Spleen (tissue), 11 donors: ENCODE measurements around the gene SLC41A3. TPM values are rescaled to one million over a fixed set of nuclear protein-coding genes. Genes with fewer than 3 reads are reported as not detected.

Source experiments
- DNase-seq: peaks from one replicate; pipeline ENCODE4 v3.0.0-alpha.2; 2020
- H3K27ac ChIP-seq, 8 donors: fragments of 200-600 bp; sonication (generic) in 7 of 8; 1 replicate in 4 of 8; 2 replicates in 4 of 8; pipeline versions ENCODE4 v1.5.0 to v1.8.0; 2016 to 2021; ENCODE audit warnings: inconsistent platforms in 4 of 8, mild to moderate bottlenecking in 4 of 8, moderate library complexity in 1 of 8
- H3K27me3 ChIP-seq, 7 donors: fragments of 200-600 bp; sonication (generic) in 6 of 7; replicated peaks in 1 of 7; 1 replicate in 4 of 7; 2 replicates in 3 of 7; pipeline versions ENCODE4 v1.5.0 to v1.8.0; 2016 to 2021; ENCODE audit warnings: inconsistent platforms in 3 of 7, mild to moderate bottlenecking in 1 of 7
- H3K36me3 ChIP-seq, 6 donors: fragments of 200-600 bp; sonication (generic) in 5 of 6; 1 replicate in 4 of 6; 2 replicates in 2 of 6; pipeline versions ENCODE4 v1.5.0 to v1.8.0; 2016 to 2021; ENCODE audit warnings: inconsistent platforms in 2 of 6
- H3K4me1 ChIP-seq, 6 donors: fragments of 200-600 bp; sonication (generic) in 5 of 6; 1 replicate in 3 of 6; 2 replicates in 3 of 6; pipeline versions ENCODE4 v1.5.0 to v1.8.0; 2016 to 2021; ENCODE audit warnings: inconsistent platforms in 3 of 6
- H3K4me3 ChIP-seq, 8 donors: fragments of 200-600 bp; sonication (generic) in 7 of 8; 1 replicate in 4 of 8; 2 replicates in 4 of 8; pipeline versions ENCODE4 v1.5.0 to v1.8.0; 2016 to 2021; ENCODE audit warnings: inconsistent platforms in 4 of 8, mild to moderate bottlenecking in 4 of 8, moderate library complexity in 2 of 8
- H3K9me3 ChIP-seq, 8 donors: fragments of 200-600 bp; sonication (generic) in 7 of 8; 1 replicate in 4 of 8; 2 replicates in 4 of 8; pipeline versions ENCODE4 v1.5.0 to v1.8.0; 2016 to 2021; ENCODE audit warnings: inconsistent platforms in 4 of 8
- POLR2A ChIP-seq, 3 donors: fragments of 450-650 bp; IDR thresholded peaks; one replicate each; pipeline ENCODE4 v1.5.1; 2017; ENCODE audit warnings: antibody characterized with exemption in 3 of 3, mild to moderate bottlenecking in 1 of 3
- POLR2AphosphoS5 ChIP-seq, 3 donors: sonication (generic); formaldehyde crosslinking; IDR thresholded peaks; one replicate each; pipeline ENCODE4 v1.5.1; 2017; ENCODE audit warnings: antibody characterized with exemption in 3 of 3
- WGBS, 5 donors: extraction: QIAGEN DNeasy Blood & Tissue Kit in 3 of 5; methylation state at CpG; one replicate each; pipeline versions ENCODE4 v1.1.5 to v1.1.7; 2013 to 2018; 5-methylcytosine and 5-hydroxymethylcytosine counted together
- intact Hi-C: fragments of 100-400 bp; cut with DNase I; formaldehyde crosslinking; loops from one replicate; pipeline ENCODE4 v1.15.0; 2023; ENCODE audit warnings: low total_unique reads
- polyA plus RNA-seq, 3 donors: library from polyadenylated mRNA; stranded (reverse); fragments of 200-250 nt; gene quantifications; one replicate each; pipeline ENCODE4 v1.2.1, GENCODE V29; 2013
- total RNA-seq, 7 donors: library from RNA; depleted of rRNA in 3 of 7; stranded (reverse); fragments of >200 nt in 3 of 7; fragmentation: NEBNext Ultra II Directional in 4 of 7; extraction: Animal tissue kit (Norgen Biotek cat#: 25700) in 4 of 7; gene quantifications; one replicate each; pipeline versions ENCODE4 v1.1.0 to v1.2.1, GENCODE V29; 2016 to 2021
- TF ChIP-seq, protein P1 (sequence below), 11 experiments: fragments of 200-600 bp in 7 of 11; fragments of 450-650 bp in 4 of 11; sonication (generic) in 4 of 11; IDR thresholded peaks in 8 of 11; conservative IDR thresholded peaks in 3 of 11; 1 replicate in 7 of 11; 2 replicates in 4 of 11; pipeline versions ENCODE4 v1.4.0 to v1.8.0; 2016 to 2021; ENCODE audit warnings: antibody characterized with exemption in 11 of 11, inconsistent platforms in 4 of 11, mild to moderate bottlenecking in 1 of 11
- donor health status: healthy with polysubstance abuse.
- donor health status: DM: no; HTN: no; CAD: no; lungs with moderate emphysema.
- donor health status: DM: no; HTN: no; CAD: no.
- donor health status: Bipolar disorder and iron deficiency.
- donor health status: healthy.
- donor health status: DM: no; HTN: no; CAD: no.
- donor health status: DM: yes; HTN: yes; CAD: no.

SLC41A3 gene
- total and polyA plus RNA-seq, 10 donors, result 16.3 to 43.7 (median 33.7) TPM

DNA sequence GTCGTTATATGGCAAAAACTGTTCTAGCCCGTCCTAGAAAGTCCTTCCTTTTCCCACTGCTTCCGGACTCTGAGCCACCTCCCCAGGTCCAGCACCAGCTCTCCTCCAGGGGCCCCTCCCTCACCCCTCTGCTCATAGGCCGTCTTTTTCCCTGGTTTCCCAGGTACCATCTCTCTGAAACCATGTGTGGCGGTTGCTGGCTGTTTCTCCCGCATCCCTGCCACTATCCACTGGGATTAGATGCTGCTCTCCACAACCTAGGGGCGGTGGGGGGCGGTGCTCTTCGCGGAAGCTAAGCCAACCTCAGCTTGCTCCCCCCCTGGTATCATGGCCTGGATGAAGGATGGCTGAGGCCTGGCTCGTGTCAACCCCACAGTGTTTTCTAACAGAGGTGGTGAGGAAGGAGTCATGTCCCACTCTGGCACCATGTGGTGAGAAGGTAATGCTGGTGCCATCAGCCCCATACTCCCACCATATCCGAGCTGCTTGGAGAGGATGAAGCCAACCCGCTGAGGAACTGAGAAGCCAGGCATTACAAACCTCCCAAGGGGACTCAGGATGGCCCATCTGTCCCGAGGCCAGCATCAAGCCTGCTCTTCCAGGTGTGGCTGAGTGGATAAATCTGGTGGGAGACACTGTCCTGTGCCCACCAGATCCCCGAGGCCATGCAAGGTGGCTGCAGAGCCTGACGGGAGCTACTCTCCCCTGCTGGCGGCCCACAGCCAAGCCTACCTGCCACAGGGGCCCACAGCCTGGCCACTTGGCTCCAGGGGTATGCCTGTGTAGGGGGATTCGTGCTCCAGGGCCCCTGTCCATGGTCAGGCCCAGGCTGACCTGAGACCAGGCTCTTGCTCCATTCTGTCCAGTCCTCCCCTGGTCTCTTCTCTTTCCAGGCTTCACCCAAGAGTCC is 27.9 kb upstream of the SLC41A3 start:
- no peak for TF ChIP-seq POLR2AphosphoS5 (IDR thresholded peaks at IDR 0.05)
- no peak for TF ChIP-seq POLR2A (IDR thresholded peaks at IDR 0.05)
- TF ChIP-seq, protein P1, sequence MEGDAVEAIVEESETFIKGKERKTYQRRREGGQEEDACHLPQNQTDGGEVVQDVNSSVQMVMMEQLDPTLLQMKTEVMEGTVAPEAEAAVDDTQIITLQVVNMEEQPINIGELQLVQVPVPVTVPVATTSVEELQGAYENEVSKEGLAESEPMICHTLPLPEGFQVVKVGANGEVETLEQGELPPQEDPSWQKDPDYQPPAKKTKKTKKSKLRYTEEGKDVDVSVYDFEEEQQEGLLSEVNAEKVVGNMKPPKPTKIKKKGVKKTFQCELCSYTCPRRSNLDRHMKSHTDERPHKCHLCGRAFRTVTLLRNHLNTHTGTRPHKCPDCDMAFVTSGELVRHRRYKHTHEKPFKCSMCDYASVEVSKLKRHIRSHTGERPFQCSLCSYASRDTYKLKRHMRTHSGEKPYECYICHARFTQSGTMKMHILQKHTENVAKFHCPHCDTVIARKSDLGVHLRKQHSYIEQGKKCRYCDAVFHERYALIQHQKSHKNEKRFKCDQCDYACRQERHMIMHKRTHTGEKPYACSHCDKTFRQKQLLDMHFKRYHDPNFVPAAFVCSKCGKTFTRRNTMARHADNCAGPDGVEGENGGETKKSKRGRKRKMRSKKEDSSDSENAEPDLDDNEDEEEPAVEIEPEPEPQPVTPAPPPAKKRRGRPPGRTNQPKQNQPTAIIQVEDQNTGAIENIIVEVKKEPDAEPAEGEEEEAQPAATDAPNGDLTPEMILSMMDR (IDR thresholded peaks at IDR 0.05 in 8 of 11, conservative IDR thresholded peaks at IDR 0.05 in 3 of 11), result no peak
- intact Hi-C loops, result no loop called here
- H3K9me3 ChIP-seq, result no peaks in the 10 kb centered on the region
- DNase-seq, result peak; percentile 68
- H3K4me3 ChIP-seq, result no peak overlapping the region
- WGBS, 5 donors, result 86 to 94% (median 88%) methylated on average over 14 to 18 of the region's 18 CpGs
- no peaks in the 10 kb centered on the region for H3K27me3 ChIP-seq
- H3K4me1 ChIP-seq, result no peaks in the 10 kb centered on the region
- no peaks in the 10 kb centered on the region for H3K36me3 ChIP-seq
- no peak overlapping the region for H3K27ac ChIP-seq

DNA sequence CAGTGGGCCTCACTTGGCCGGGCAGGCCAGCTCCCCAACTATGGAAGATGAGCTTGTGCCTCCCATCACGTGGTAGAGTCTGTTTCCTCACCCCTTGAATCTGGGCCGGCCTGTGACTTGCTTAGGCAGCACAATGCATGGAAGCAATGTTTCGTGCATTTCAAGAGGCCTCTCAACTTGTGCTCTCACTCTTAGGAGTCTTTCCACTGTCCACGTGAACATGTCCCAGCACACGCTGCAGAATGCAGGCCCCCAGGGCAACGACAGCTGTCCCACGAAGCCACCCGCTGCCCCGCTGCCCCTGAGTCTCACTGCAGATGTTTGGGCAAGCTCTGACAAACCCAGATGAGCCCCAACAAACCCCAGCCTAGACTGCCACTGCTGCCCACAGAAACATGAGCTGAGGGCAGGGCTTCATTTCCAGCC is 27.2 kb upstream of the SLC41A3 start:
- Histone ChIP-seq H3K4me1 (no peaks in the 10 kb centered on the region), H3K4me3 (no peak overlapping the region), H3K27me3 (no peaks in the 10 kb centered on the region), H3K27ac (no peak overlapping the region), H3K9me3 (no peaks in the 10 kb centered on the region), H3K36me3 (no peaks in the 10 kb centered on the region)
- intact Hi-C loops, result no loop called here
- TF ChIP-seq POLR2A (IDR thresholded peaks at IDR 0.05) (no peak), POLR2AphosphoS5 (IDR thresholded peaks at IDR 0.05) (no peak)
- TF ChIP-seq, protein P1 (IDR thresholded peaks at IDR 0.05 in 8 of 11, conservative IDR thresholded peaks at IDR 0.05 in 3 of 11), result no peak
- WGBS, 5 donors, result 81 to 93% (median 89%) methylated on average over 5 to 10 of the region's 10 CpGs
- DNase-seq, result peak; percentile 65

DNA sequence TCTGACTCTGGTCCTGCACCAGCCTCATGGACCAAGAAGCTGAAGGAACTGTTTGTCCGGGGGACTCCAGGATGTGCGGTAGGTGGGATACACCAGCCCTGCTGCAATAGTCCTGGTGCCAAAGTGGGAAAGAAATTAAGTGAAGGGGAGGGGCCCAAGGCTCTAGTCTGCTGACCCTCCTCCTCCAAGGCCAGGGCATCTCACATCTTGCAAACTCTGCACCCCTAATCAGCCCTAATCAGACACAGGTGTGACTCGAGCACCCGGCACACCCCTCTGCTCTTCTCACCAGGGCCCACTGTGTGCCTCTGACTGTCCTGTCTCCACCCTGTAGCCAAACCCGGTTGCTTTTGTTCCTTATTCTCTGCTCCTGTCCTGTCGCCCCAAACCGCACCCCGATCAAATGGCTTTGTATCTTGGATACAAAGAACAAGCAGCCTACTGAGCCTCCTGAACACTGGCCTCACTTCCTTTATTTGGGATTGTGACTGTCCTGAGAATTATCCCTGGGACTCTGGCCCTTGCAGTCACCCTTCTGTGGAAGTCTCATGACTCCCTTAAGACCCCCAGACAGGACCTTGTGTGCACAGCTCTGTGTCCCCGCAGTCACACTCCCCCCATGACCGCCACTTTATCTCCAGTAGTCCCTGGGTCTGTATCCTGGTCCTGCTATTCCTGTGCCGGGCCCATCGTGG is 26.7 kb upstream of the SLC41A3 start:
- no peak overlapping the region for H3K27ac ChIP-seq
- intact Hi-C loops, result no loop called here
- H3K36me3 ChIP-seq, result no peaks in the 10 kb centered on the region
- no peak overlapping the region for H3K4me3 ChIP-seq
- no peaks in the 10 kb centered on the region for H3K4me1 ChIP-seq
- DNase-seq, result peak; percentile 56
- 91 to 95% (median 93%) methylated on average over 12 of the region's 12 CpGs for WGBS, 5 donors
- no peaks in the 10 kb centered on the region for H3K27me3 ChIP-seq
- TF ChIP-seq POLR2AphosphoS5 (IDR thresholded peaks at IDR 0.05), result no peak
- TF ChIP-seq, protein P1 (IDR thresholded peaks at IDR 0.05 in 8 of 11, conservative IDR thresholded peaks at IDR 0.05 in 3 of 11), result no peak
- TF ChIP-seq POLR2A (IDR thresholded peaks at IDR 0.05), result no peak
- no peaks in the 10 kb centered on the region for H3K9me3 ChIP-seq

- Histone ChIP-seq H3K27me3 (no peaks in the 10 kb centered on the region), H3K4me3 (no peak overlapping the region), H3K36me3 (no peaks in the 10 kb centered on the region), H3K4me1 (no peaks in the 10 kb centered on the region), H3K27ac (no peak overlapping the region), H3K9me3 (no peaks in the 10 kb centered on the region)
- TF ChIP-seq, protein P1 (IDR thresholded peaks at IDR 0.05 in 8 of 11, conservative IDR thresholded peaks at IDR 0.05 in 3 of 11), result no peak
- TF ChIP-seq POLR2AphosphoS5 (IDR thresholded peaks at IDR 0.05) (no peak), POLR2A (IDR thresholded peaks at IDR 0.05) (no peak)
- intact Hi-C loops, result no loop called here
- DNase-seq, result peak; percentile 66
- WGBS, 5 donors, result 87 to 98% (median 95%) methylated on average over 10 of the region's 10 CpGs
Measured at GRCh38 chr3:126109880-126110235, 25.9 kb upstream of the SLC41A3 start.
